IPS DF 6.9 (cell line): ENCODE results near the gene RHOBTB3.

Experiments
- DNase-seq: peaks from one replicate; pipeline ENCODE4 v3.0.0-alpha.2; 2013; ENCODE audit warnings: low read depth, low spot score
- H3K27ac ChIP-seq: one replicate; pipeline ENCODE4 v1.5.1; 2013; ENCODE audit warnings: low read length, control low read depth
- H3K27me3 ChIP-seq: 2 replicates; pipeline ENCODE4 v1.6.1; 2013; ENCODE audit warnings: mild to moderate bottlenecking, low read length; ENCODE audit not compliant: control insufficient read depth, insufficient read depth
- H3K36me3 ChIP-seq: 2 replicates; pipeline ENCODE4 v1.6.1; 2013; ENCODE audit warnings: low read length; ENCODE audit not compliant: control insufficient read depth, insufficient read depth
- H3K4me1 ChIP-seq: 2 replicates; pipeline ENCODE4 v1.6.1; 2013; ENCODE audit warnings: low read length; ENCODE audit not compliant: control insufficient read depth, insufficient read depth
- H3K4me3 ChIP-seq: 2 replicates; pipeline ENCODE4 v1.5.1; 2013; ENCODE audit warnings: mild to moderate bottlenecking, low read length
- H3K9me3 ChIP-seq: 2 replicates; pipeline ENCODE4 v1.6.1; 2013; ENCODE audit warnings: low read length, inconsistent platforms; ENCODE audit not compliant: control insufficient read depth, insufficient read depth
- WGBS: extraction: QIAGEN DNeasy Blood & Tissue Kit; methylation state at CpG from one replicate; pipeline ENCODE4 v1.1.7; 2013; ENCODE audit warnings: mixed read lengths, missing lambda C conversion rate; ENCODE audit not compliant: insufficient read length, insufficient coverage; 5-methylcytosine and 5-hydroxymethylcytosine counted together

Gene RHOBTB3

GRCh38 chr5:95822542-95823181 is 91.5 kb downstream of the RHOBTB3 start, which contains the start of gene GLRX:
TSS of gene GLRX (minus strand) at chr5:95822726. CDS start at chr5:95822662, 64 bp downstream.
- Histone ChIP-seq H3K9me3 (no peaks in the 10 kb centered on the region), H3K4me3 (peak within 1 kb of the TSS; percentile 63; the same call in 1 of the 2 replicates), H3K27me3 (no peaks in the 10 kb centered on the region), H3K4me1 (peaks cover 3% of the 10 kb centered on the region), H3K36me3 (no peaks in the 10 kb centered on the region), H3K27ac (no peak within 1 kb of the TSS)
- no CpG with 5 or more reads among the region's 8 CpGs for WGBS
- no peak for DNase-seq

- H3K27ac ChIP-seq = no peak overlapping the region
- no peaks in the 10 kb centered on the region for H3K36me3 ChIP-seq
- H3K27me3 ChIP-seq = no peaks in the 10 kb centered on the region
- WGBS = no CpG with 5 or more reads among the region's 7 CpGs
- no peak for DNase-seq
- H3K9me3 ChIP-seq = no peaks in the 10 kb centered on the region
- peaks cover 3% of the 10 kb centered on the region for H3K4me1 ChIP-seq
- H3K4me3 ChIP-seq = no peak overlapping the region
Measured at GRCh38 chr5:95823218-95823737, 92.1 kb downstream of the RHOBTB3 start.

GRCh38 chr5:95823738-95824609 is 92.8 kb downstream of the RHOBTB3 start:
- WGBS = no CpG with 5 or more reads among the region's 12 CpGs

GRCh38 chr5:95824747-95825146 is 93.6 kb downstream of the RHOBTB3 start:
- Histone ChIP-seq H3K36me3 (no peaks in the 10 kb centered on the region), H3K4me1 (peaks cover 3% of the 10 kb centered on the region), H3K27me3 (no peaks in the 10 kb centered on the region), H3K9me3 (no peaks in the 10 kb centered on the region), H3K4me3 (no peak overlapping the region), H3K27ac (no peak overlapping the region)
- no CpG with 5 or more reads among the region's 5 CpGs for WGBS
- no peak for DNase-seq

More at GRCh38 chr5:95823738-95824609, 92.8 kb downstream of the RHOBTB3 start:
- Histone ChIP-seq H3K36me3 (no peaks in the 10 kb centered on the region), H3K27ac (no peak overlapping the region), H3K9me3 (no peaks in the 10 kb centered on the region), H3K4me1 (peaks cover 3% of the 10 kb centered on the region), H3K27me3 (no peaks in the 10 kb centered on the region), H3K4me3 (no peak overlapping the region)
- DNase-seq = no peak

- no peaks in the 10 kb centered on the region for H3K36me3 ChIP-seq
- H3K27me3 ChIP-seq = no peaks in the 10 kb centered on the region
- H3K9me3 ChIP-seq = no peaks in the 10 kb centered on the region
- H3K4me1 ChIP-seq = peaks cover 3% of the 10 kb centered on the region
- H3K4me3 ChIP-seq = no peak overlapping the region
- no CpG with 5 or more reads among the region's 3 CpGs for WGBS
- DNase-seq = no peak
- H3K27ac ChIP-seq = no peak overlapping the region
Measured at GRCh38 chr5:95825495-95825894, 94.4 kb downstream of the RHOBTB3 start.

- H3K4me1 ChIP-seq = peaks cover 3% of the 10 kb centered on the region
- H3K4me3 ChIP-seq = no peak overlapping the region
- DNase-seq = no peak
- no peak overlapping the region for H3K27ac ChIP-seq
- H3K27me3 ChIP-seq = no peaks in the 10 kb centered on the region
- no CpG with 5 or more reads among the region's 10 CpGs for WGBS
- no peaks in the 10 kb centered on the region for H3K36me3 ChIP-seq
- H3K9me3 ChIP-seq = no peaks in the 10 kb centered on the region
Measured at GRCh38 chr5:95826949-95827891, 96.1 kb downstream of the RHOBTB3 start.

GRCh38 chr5:95827892-95828246 is 96.7 kb downstream of the RHOBTB3 start:
- Histone ChIP-seq H3K27me3 (no peaks in the 10 kb centered on the region), H3K27ac (no peak overlapping the region), H3K36me3 (no peaks in the 10 kb centered on the region), H3K4me1 (peaks cover 3% of the 10 kb centered on the region), H3K9me3 (no peaks in the 10 kb centered on the region), H3K4me3 (no peak overlapping the region)
- DNase-seq = no peak
- WGBS = no CpG with 5 or more reads among the region's 3 CpGs

GRCh38 chr5:95830226-95830625 is 99.1 kb downstream of the RHOBTB3 start:
- no peak overlapping the region for H3K27ac ChIP-seq
- H3K36me3 ChIP-seq = no peaks in the 10 kb centered on the region
- DNase-seq = no peak
- H3K4me3 ChIP-seq = no peak overlapping the region
- no peaks in the 10 kb centered on the region for H3K9me3 ChIP-seq
- H3K4me1 ChIP-seq = no peaks in the 10 kb centered on the region
- no peaks in the 10 kb centered on the region for H3K27me3 ChIP-seq
- no CpG with 5 or more reads among the region's 2 CpGs for WGBS

- Histone ChIP-seq H3K27ac (no peak overlapping the region), H3K4me3 (no peak overlapping the region), H3K27me3 (no peaks in the 10 kb centered on the region), H3K9me3 (no peaks in the 10 kb centered on the region), H3K36me3 (no peaks in the 10 kb centered on the region), H3K4me1 (no peaks in the 10 kb centered on the region)
- DNase-seq = no peak
Measured at GRCh38 chr5:95832664-95833063, 101.5 kb downstream of the RHOBTB3 start.
